ENCODE data around the gene GIMD1.
"Not testable (repeated sequence)": the region's sequence is repeated elsewhere in the genome, so short reads cannot be mapped to it uniquely, and the experiment has no call there.

GIMD1 gene

DNA sequence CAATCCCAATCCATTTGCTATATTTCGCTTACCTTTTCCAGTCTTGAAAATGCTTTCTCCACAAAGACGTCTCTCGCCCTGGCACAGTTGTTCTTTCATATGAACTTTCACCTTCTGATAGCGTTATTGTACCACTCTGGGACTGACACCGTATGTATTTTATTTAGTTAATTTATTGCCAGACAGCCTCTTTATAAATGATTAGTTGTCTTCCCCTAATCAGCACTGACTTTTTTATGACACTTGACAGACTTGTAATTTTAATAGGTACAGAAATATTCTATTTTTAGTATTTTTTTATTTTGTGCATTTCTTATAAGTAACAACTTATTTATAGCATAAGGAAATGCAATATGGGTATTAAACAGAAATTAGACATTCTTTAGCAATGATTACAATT, at the start of gene GIMD1:
Gene GIMD1 (minus strand): TSS at position 101 of the 400 bp plus-strand sequence. CDS start 1,343 bp downstream, outside the sequence.
- no peak for DNase-seq

DNA sequence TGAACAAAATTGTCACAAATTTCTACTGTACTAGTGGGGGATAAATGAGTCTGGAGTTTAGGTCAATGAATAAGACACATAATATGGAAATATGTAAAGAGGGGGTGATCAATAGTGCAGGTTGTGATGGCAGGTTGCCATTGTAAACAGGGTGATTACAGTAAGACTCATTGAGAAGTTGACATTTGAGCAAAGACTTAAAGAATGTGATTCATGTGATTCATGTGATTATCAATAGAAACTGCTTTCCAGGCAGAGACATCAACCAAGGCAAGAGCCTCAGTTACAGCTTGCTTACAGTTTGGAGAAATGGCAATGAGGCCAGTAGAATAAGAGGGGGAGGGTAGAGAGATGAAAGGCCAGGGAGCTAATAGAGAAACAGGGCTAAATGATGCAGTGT, 45.8 kb upstream of the GIMD1 start:
- DNase-seq: no peak

DNA sequence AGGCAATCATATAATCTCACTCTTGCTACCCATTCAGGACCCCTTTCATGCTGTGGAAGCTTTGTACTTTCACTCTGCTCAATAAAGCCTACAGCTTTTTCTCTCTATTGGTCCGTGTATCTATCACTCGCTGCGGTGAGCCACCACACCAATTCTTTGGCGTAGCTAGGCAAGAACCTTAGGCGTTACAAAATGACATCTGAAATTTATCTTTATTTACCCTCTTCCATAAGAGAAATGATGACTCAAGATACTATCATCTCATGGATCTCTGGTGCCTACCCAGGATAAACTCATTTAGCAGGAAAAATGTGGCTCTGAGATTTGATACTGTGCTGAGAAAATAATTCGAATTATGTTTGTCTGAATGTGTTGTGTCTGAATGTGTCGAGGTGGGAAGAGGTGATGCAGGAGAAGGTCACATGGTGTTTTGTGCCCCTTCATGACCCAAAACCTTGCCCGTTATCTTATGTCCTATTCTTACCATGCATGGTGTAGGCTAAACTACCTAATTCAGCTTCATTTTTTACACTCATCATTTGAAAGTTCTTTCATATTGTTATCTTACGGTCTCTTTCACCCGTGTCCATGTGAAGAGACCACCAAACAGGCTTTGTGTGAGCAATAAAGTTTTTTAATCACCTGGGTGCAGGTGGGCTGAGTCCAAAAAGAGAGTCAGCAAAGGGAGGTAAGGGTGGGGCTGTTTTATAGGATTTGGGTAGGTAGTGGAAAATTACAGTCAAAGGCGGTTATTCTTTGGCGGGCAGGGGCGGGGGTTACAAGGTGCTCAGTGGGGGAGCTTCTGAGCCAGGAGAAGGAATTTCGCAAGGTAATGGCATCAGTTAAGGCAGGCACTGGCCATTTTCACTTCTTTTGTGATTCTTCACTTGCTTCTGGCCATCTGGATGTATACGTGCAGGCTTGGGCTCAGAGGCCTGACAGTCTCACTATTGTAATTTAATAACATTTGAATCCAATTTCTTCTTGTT, 41.6 kb upstream of the GIMD1 start:
- DNase-seq: no peak

DNA sequence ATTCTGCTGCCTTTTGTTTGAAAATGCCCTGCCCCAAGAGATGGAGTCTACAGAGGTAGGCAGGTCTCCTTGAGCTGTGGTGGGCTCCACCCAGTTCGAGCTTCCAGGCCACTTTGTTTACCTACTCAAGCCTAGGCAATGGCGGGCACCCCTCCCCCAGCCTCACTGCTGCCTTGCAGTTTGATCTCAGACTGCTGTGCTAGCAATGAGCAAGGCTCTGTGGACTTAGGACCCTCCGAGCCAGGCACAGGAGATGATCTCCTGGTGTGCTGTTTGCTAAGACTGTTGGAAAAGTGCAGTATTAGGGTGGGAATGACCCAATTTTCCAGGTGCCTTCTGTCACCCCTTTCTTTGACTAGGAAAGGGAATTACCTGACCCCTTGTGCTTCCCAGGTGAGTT, 39.4 kb upstream of the GIMD1 start:
- not testable (repeated sequence) for DNase-seq

DNA sequence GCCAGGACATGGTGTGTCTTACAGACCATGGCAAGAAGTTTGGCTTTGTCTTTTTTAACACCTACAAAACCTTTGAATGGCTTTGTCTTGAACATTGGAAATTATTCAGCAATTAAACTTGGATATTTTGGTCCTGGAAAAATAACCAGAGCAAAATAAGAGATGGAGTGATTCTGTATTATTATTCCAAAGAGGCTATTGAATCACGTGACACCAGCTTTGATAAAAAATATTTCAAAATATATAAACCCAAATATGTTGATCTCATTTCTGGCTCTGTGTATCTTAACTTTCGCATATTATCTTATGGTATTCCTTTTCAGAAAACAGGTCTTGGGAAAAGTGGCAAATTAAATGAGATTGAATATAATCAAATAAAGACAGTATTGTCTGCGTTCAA, 32.6 kb upstream of the GIMD1 start:
- DNase-seq: no peak

DNA sequence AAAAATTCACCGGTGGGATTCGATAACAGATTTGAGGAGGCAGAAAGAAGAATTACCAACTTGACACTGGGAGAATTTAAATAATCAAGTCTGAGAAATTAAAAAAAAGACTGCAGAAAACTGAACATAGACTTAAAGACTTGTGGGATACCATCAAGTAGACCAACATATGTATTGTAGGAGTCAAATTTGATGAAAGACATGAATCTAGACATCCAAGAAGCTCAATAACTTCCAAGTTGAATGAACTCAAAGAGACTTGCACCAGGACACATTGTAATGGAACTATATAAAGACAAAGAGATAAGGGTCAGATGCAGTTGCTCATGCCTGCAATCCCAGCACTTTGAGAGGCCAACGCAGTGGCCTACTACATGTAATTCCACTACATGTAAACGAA, 30.3 kb upstream of the GIMD1 start:
- not testable (repeated sequence) for DNase-seq

DNA sequence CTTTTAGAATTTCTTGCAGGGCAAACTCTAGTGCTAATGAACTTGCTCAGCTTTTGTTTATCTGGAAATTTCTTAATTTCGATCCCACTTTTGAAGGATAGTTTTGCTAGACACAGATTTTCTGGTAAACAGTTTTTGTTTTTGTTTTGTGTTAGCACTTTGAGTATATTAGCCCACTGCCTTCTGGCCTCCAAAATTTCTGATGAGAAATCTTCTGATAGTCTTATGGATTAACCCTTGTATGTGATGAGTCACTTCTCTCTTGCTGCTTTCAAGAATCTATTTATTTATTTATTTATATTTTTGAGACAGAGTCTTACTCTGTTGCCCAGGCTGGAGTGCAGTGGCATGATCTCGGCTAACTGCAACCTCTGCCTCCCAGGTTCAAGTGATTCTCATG, 27.0 kb upstream of the GIMD1 start:
- no peak for DNase-seq

DNA sequence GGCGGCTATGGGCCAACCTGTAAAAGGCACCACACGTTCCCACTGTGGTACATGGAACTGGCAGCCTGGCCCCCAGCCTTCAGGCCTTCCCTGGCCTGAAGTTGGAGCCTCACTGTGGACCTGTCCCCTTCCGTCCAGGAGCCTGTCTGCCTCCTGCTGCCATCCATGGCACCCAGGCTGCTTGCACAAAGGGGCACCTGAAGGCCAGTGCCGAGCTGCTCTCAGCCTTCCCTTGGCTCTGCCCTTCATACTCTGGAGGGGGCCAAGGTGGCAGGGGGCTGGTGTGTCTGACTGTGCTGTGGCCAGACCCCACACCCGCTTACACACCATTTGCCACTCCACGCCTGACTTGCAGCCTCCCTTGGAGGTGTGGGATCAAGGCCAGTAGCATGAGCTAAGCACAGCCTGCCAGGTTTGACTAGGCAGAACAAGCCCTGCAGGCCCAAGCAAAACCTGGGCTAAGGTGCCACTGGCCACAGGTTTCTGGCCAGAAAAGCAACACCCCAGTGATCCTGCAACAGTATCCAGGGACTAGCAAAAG, 17.3 kb upstream of the GIMD1 start:
- DNase-seq: no peak

DNA sequence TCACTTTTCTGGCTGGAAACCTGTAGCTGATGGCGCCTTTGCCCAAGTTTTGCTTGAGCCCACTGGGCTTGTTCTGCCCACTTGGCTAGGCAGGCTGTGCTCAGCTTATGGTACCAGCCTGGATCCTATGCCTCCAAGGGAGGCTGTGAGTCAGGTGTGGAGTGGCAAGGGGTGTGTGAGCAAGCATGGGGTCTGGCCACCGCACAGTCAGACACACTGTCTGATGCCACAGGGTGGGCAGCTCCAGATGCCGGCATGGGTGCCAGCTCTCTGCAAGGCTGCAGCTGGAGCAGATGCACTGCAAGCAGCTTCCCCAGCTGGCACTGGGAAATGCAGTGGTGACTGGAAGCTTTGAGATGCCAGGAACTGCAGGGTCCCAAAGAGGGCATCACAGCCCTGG, 16.3 kb upstream of the GIMD1 start:
- no peak for DNase-seq

DNA sequence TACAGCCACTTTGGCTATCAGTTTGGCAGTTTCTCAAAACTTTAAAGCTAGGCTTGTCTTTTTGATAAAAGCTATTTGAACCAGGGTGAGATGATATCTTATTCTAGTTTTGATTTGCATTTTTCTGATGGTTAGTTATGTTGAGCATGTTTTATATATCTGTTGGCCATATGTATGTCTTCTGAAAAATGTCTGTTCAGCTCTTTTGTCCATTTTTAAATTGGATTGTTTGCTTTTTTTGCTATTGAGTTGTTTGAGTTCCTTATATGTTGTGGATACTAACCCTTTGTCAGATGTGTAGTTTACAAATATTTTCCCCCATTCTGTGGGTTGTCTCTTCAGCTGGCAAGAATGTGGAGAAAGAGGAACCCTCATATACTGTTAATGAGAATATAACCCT, 11.6 kb upstream of the GIMD1 start:
- DNase-seq: no peak

DNA sequence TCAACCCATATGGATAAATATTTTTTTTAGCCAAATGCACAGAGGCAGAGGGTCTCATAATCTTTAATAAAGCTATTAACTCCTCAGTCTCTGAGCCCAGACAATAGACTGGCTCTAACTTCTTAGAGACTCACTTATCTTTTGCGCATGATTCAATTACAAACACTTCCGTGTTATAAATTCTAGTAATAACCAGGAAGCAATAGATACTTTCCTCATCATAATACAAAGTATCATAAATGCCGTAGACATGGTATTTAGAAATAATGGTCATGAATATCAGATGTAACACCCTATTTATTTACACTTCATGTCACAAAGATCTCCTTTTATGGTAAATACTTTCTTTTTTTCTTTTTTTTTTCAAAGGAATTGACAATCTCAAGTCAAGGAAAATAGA, 4.4 kb upstream of the GIMD1 start:
- no peak for DNase-seq

DNA sequence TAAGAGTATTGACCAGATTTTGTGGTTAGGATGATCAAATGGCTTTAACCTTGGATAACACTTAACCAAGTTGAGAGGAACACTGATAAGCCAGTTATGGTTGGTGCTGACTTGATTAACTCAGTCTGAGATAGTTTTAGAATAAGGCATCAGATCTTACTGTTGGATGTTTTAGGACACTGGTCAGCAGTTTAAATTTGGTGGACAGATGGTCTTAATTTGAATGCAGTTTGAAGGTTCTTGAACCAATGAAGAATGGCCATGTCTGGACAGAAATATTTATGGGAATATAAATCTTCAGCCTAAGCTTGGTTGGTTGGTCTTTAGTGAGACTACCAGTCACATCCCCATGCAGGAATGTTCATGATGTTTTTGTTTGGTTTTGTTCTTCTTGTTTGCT, 2.6 kb upstream of the GIMD1 start:
- DNase-seq: no peak

DNA sequence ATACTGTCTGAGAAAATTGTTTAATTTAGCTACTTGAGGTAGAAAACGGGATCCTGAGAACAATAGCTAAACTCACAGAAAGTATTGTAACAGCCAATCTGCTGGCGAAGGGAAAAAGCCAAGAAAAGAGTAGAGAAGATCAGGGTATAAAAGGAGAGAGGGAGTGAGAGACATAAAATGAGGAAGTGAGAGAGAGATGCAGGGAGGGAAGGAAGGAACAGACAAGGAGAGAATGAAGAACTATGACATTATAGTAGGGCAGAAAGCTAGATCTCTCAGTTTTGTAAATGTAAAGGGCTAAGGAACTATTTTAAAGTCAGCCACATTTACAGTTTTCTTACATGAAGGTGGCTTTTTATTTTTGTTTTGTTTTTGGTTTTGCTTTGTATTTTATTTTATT, 1.6 kb upstream of the GIMD1 start:
- no peak for DNase-seq

DNA sequence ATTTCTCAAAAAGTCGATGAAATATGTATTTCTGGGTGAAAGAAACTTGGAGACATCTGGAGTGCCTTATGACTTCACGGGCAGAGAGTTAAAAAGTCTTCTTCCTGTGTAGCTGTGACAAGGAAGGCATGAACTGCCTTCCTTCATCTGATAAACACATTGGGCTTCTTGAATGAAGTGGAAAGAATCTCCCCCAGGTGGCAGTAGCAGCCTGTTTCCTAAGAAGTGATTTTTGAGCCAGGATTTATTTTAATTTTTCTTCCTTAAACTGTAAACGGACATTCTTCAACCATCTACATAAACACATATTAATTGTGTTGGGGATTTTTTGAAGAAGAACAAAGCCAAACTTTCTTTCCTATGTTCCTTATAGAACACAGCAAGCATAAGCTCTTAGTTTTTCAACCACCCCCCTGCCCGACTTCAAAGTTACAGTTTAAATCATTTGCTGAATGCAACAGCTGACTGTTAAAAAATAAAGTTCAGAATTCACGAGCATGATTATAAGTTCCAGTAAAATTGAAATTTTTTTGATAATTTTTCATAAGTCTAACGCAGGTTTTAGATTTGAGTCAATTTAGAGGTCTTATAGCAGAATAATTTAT, 980 bp upstream of the GIMD1 start:
- no peak for DNase-seq

DNA sequence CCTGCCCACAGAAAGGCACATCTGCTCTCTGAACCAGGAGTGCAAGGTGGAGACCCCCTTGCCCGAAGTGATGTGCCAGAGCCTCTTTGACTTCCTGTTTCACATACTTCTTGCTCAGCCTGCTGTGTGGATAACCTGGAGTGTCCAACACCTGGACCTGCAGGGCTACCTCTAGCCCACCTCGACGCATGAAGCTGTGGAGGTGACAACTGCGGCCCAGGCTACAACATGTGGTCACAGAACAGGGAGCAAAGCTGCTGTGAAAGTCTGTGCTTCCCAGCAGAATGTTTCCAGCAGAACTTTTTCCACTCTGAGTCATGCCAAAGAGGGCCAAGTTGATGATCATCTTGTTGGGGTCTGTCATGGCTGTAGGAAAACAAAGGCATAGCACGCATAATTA, 1.5 kb downstream of the GIMD1 start:
- DNase-seq: no peak

DNA sequence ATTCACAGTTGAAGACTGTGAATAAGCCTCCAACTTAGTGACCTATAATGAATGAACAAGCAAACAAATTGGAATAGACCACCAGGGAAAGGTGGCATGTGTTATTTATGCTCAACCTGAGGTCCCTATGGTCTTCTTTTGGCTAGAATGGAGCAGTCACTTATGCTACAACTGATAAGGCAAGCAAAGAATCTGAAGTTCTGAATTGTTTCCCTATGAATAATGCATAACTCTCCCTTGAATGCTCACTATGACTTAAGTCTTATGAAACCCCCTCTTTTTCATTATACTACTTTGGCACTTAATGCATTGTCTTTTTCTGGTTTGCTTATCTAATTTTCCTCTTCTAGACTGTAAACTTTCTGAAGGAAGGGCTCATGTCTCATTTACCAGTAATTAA, 2.6 kb downstream of the GIMD1 start:
- no peak for DNase-seq

DNA sequence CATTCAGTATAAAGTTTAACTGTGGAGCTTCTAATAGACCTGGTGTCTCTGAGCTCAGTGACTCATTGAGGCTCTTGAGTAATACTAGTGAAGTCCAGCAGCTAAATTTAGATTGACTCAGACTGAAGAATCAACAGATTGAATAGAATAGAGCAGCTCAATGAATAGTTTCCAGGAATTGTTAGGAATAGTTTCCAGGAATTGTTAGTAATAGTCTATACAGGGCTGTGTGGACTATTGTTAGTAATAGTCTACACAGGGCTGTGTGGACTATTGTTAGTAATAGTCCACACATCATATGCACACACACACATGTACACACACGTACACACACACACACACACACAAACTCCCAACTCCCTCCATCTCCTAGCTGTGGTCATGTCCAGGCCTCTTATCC, 3.0 kb downstream of the GIMD1 start:
- DNase-seq: no peak

DNA sequence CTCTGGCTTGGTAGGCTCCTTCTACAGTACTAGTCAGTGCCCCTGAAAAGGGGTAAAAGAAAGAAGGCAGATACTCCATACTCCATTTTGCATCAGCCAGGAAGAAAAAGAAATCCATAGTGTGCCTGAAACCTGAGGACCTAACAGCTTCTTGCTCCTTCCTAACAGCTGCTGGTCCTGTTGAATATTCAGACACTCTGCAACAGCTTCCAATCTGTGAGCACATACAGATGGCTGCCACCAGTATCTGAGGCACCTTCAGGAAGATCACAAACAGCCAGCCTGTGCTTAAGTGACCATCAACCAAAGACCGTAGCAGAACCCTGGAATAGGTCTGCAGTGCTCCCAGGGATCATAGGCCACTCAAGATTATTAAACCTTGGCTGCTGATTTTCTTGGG, 4.3 kb downstream of the GIMD1 start:
- DNase-seq: no peak

DNA sequence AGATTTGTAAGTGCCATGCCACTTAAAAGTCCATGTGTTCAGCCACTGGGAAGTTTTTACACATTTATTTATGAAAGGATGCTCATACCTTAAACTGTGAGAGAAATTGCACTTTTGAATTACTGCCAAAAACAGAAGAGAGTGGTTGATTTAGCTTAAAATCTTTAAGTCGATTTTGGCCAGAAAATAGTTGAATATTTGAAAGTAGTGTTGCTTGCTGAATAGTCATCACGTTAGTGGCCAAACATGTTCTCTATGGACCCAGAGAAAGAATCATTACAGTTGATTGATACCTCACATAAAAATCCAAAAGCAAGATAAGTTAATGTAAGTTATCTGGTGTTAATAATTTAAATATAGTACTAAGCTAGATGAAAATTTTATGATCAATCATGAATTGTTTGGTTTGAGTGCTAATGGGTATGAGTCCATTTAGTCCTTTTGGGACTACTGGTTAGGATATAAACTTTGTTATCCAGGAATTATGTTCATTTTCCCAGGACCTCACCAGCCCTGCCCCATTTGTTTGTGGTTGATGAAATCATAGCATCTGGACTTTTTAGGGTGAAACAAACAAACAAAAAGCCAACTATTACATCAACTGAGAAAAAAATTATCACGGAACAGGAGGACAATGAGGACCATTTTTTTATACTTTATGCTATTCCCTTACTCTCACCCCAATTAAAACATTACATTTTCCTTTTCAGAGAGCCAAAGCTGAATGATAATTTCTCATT, 6.3 kb downstream of the GIMD1 start:
- no peak for DNase-seq

DNA sequence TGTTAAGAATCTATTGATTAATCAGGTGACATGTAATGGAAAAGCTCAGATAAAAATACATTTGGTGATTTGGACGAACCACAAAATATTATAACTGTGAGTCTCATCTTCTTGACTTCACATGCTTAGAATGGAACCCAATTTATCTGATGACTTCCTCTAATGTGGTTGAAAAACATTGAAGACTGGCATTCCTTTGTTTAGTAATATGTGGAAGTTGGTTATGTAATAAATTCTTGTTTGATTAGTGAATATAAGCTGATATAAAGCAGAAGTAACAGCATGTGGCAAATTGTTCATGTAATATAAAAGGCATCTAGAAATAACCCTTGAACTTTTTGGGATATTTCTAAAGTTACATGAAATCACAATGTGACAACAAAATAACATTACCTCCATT, 9.7 kb downstream of the GIMD1 start:
- DNase-seq: no peak

DNA sequence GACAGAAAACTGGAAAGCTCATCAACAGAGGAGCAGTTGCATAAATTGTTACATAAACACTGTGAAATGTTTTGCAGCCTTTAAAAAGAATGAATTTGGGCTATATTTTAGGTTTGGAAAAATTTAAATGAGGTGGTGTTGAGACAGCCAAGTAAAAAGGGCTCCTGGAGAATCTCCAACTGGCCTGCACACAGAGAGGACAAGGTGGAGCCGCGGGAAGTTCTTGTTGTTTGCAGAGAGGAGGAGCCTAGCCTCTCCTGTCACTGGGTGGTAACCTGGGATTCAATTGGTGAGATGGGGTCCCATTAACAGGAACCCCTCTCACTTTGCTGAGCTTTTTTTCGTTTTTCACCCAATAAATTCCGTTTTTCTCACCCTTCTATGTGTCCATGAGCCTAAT, 13.4 kb downstream of the GIMD1 start:
- DNase-seq: no peak

DNA sequence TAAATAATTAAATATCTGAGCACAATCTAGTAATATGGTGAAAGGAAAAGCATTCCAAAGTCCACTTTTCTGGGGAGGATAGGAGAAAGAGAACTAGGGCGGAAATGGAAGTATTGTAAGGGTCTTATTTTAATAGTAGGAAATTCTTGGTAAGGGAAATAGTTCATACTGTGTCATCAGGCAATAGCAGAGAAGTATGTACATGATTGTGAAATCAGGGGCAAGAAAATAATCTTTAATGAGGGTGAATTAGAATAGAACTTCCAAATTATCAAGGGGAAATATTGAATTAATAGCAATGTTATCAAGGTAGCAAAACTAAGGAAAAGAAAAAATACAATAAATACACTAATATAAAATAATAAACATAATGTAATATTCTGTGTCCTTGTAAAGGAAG, 14.8 kb downstream of the GIMD1 start:
- DNase-seq: no peak

DNA sequence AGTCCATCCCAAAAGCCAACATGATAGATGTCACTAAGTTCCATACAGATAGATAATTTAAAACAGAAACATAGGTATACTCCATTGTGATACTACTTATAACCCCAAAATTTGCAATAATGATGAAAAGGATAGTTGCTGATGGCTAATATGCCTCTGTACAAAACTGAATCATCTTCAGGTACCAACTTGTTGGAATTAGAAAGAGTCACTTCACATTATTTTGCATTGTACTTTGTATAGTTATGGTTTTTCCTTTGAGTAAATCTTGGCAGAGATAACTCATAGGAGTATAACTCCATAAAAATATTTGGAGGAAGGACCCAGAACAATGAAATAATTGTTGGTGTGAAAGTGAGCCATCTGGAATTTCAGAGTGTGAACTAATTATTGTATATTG, 17.6 kb downstream of the GIMD1 start:
- no peak for DNase-seq

DNA sequence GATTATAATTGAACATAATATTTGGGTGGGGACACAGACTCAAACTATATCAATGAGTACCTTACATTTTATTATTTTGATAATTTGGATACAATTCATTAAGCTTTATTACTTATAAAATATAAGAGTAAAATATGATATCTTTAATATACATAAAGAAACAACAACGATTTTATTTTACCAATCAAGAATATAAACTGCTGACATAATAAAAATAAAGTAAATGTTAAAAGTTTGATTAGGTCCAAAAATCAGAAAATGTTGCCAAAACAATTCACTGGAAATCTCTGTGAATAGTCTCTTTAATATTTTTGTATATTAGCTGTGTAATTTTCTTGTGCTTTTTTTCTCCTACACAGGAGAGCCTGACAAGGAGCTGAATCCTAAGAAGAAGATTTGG, 21.4 kb downstream of the GIMD1 start:
- no peak for DNase-seq
